Stimulated activated CD4-positive, alpha-beta T cell treated with anti-CD3 and anti-CD28 coated beads, Interleukin-12 subunit alpha, Interleukin-12 subunit beta, amount 100 ng/mL, for 48 hours (primary cell): Measurements from ENCODE around the gene GADD45B.
"Not testable (repeated sequence)": the region's sequence is repeated elsewhere in the genome, so short reads cannot be mapped to it uniquely, and the experiment has no call there.

ENCODE experiments used
- DNase-seq, 3 donors: peaks; one replicate each; pipeline ENCODE4 v3.0.0-alpha.2; 2020; ENCODE audit warnings: low read depth in 2 of 3, low spot score in 1 of 3

Gene GADD45B

GRCh38 chr19:2468596-2468995, 7.3 kb upstream of the GADD45B start:
- DNase-seq: no peak

GRCh38 chr19:2469102-2469914, 6.6 kb upstream of the GADD45B start:
- peak in 2 of 3 donors; percentile 30 to 47 for DNase-seq

- not testable (repeated sequence) for DNase-seq
These were observed 6.1 kb upstream of the GADD45B start for GRCh38 chr19:2469915-2470200.

DNA sequence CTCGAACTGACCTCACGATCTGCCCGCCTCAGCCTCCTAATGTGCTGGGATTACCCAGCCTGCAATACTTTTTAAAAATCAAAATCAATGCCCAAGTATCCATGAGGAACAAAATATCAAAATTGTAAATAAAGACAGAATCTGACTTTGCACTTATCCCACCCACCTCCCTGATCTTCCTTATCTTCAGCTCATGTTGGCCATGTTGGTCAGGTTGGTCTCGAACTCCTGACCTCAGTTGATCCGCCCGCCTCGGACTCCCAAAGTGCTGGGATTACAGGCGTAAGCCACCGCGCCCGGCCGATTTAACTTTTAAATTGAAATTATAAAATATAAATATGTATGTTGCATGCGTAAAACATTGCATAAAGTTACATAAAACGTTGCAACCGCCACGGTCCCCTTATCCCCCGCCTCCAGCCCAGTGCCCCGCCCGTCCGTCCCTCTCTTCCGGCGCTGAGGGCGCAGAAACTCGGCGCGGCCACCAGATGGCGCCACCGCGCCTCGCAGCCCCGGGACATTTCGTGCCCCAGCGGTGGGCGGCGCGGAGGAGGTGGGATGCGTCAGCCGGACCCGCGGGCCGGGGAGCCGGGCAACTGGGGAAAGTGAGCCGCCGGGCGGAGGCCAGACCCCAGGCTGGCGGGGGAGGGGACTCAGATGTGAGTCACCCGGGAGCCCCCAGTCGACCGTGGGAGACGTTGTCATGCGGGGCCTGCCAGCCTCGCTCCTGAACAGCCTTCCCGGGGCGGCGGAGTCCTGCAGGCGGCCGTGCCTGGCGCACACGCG, 1.5 kb upstream of the GADD45B start:
- DNase-seq: peak; percentile 81 to 89 (median 88)

DNA sequence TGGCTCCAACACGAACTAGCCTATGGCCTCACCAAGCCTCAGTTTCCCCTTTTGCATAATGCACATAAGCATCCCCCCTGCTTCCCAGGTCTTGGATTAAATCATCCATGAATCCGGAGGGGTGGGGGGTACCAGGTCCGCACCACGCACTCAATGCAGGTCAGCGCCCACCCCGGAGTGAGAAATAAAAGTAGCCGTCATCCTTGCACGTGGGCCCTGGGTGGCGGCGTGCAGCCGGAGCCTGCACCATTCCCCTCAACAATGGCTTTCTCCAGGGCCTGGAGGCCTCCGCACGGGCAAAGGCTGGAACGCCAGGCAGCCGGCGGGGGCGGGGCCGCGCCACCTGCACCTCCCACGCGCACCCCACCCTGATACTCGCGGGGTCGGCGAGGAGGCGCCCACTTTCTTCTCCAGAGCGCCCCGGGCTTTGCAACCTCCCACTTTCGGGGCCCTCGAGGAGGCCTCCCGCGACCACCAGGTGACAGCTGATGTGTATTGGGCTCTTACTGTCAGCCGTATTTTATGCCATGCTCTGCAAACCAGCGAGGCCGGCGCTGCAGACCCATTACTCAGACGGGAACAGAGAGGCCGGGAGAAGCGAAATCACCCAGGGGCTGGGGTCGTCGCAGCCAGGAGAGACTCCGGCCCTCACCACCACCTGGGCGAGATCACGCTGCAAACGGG, 767 bp upstream of the GADD45B start:
- DNase-seq: peak; percentile 69 to 76 (median 70)

DNA sequence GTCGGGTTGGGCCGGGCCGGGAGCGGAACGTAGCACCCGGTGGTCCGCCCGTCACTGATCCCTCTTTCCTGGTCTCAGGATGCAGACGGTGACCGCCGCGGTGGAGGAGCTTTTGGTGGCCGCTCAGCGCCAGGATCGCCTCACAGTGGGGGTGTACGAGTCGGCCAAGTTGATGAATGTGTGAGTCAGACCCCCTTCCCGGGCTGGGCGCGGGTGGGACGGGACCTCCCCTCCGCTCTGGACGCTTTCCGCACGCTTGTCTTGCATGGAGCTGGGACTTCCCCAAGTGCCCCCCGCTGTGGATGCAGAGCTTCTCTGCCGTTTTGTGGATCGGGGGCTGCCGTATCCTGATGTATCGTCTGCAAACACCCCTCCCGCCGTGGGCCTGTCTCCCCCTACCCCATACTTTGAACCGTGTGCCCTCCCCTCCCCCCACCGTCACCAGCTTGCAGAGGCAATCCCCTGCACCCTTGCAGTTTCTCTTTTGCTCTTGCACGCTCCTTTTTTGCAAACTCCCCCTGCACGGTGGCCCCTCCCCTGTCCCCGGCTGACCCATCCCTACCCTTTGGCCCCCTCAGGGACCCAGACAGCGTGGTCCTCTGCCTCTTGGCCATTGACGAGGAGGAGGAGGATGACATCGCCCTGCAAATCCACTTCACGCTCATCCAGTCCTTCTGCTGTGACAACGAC, 669 bp downstream of the GADD45B start:
- peak; percentile 54 to 65 (median 59) for DNase-seq

GRCh38 chr19:2477141-2477710, 1.3 kb downstream of the GADD45B start:
- DNase-seq: peak in 1 of 3 donors; percentile 27

GRCh38 chr19:2477732-2478191, 1.8 kb downstream of the GADD45B start:
- DNase-seq: no peak

GRCh38 chr19:2478278-2478755, 2.4 kb downstream of the GADD45B start:
- peak in 1 of 3 donors; percentile 44 for DNase-seq

- DNase-seq: peak in 2 of 3 donors; percentile 44 to 63
These were observed 3.0 kb downstream of the GADD45B start for GRCh38 chr19:2478756-2479555.

DNA sequence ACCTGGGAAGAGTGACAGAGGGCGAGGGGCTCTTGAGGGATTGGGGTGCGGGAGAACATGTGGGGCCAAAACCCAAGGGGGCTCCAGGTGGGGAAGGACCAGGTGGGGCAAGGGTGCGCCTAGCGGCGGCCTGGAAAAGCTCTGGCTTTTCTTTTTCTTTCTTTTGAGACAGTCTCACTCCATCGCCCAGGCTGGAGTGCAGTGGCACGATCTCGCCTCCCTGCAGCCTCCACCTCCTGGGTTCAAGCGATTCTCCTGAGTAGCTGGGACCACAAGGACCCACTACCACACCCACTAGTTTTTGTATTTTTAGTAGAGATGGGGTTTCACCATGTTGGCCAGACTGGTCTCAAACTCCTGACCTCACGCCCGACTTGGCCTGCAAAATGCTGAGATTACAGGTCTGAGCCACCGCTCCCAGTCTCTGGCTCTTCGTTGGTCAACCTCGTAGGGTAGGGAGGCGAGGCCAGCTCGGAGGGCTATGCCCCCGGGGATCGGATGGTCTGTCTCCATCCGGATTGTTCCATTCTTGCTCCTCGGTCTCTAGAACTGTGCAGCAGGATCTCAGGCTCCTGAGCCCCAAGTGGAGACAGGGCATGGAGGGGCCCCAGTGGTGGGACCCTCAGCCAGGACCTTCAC, 3.7 kb downstream of the GADD45B start:
- no peak for DNase-seq

DNA sequence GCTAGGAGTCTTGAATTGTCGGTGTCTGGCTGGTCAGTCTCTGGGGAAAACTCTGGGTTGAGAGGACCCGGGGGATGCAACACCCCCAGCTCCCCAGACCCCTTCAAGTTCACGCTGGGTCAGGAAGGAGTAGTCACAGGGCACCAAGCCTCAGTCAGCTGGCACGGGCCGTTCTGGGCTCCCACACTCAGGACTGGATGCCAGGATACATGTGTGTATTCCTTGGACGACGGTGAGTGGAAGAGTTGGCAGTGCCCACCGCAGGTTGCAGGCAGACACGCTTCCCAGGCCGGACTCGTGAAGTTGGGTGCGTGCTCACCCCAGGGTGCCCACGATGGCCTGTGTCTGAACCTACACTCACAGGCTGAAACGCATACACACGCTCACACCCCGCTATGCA, 5.5 kb downstream of the GADD45B start:
- no peak for DNase-seq

DNA sequence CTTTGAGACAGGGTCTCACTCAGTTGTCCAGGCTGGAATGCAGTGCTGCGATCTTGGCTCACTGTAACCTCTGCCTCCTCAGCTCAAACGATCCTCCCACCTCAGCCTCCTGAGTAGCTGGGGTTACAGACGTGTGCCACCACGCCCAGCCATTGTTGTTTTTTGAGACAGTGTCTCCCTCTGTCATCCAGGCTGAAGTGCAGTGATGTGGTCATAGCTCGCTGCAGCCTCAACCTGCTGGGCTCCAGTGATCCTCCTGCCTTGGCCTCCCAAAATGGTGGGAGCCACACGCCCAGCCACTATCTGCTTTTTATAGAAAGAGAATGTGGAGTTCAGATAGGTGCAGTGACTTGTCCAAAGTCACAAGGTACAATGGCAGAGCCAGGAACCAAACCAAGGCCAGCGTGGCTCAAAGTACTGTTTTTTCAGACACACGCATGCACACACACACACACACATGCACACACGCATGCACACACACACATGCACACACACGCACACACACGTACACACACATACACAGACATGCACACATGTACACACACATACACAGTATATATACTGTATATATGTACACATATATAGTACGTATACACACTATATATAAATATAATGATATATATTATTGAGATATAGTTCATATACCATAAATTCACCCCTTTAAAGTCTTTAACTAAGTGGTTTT, 6.6 kb downstream of the GADD45B start:
- no peak for DNase-seq

DNA sequence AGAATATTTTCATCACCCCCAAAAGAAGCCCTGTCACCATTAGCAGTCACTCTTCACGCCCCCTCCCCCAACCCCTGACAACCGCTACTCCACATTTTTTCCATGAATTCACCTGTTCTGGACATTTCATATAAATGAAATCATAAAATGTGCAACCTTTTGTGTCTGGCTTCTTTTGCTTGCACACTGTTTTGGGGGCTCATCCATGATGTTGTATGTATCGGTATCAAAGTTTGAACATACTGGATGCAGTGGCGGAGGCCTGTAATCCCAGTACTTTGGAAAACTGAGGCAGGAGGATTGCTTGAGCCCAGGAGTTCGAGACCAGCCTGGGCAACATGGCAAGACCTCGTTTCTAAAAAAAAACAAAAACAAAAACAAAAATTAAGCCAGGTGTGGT, 7.2 kb downstream of the GADD45B start:
- no peak for DNase-seq

DNA sequence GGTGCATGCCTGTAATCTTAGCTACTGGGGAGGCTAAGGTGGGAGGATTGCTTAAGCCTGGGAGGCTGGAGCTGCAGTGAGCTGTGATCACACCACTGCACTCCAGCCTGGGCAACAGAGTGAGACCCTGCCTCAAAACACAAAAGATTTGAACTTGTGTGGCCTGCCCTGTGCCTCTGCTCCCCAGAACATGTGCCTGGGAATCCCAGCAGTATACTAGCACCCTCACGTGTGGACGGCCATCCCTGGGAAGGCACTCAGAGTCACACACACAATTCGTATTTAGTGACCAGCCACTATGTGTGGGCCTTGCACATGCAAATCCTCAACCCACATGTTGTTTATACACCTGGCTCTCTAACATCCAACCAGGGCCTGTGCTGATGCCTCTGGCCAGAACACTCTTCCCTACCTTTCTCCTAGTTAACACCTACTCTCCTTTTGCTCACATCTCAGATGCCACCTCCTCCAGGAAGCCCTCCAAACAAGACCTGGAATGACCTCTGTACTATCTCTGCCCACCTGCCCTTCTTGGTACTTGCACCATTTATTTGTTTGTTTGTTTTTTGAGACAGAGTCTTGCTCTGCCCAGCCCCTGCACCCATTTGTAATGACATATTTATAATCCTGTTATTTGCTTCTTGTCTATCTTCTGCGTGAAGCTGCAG, 7.7 kb downstream of the GADD45B start:
- DNase-seq: no peak

DNA sequence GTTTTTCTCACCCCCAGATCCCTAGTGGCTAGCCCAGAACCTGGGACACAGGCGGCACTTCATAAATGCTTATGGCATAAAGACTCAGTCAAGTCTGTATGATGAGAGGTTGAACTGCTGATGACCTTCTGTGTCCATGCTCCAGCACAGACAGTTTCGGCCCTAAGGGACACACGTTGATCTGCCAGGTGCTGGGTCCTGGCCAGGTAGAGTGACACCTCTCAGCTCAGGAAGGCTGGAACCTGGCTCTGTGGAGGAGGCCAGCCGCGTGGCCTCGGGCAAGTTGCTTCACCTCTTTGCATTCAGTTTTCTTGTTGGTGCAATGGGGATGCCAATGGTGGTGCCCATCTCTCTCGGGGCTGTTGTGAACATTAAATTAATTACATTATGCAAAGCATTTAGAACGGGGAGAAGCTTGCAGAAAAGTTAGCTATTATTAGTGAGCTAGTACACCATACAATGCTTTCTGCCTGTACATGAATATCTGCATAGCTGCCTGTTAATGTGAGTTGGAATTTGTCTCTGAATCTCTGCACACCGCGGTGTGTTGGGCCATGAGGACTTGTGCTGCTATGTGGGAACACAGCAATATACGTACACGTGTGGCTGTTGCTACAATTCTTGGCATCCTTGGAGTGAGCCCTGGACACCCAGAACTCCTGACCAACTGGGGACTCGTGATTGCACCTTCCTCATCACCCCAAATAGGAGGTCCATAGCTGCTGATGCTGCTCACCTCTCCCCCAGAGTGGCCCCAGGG, 8.4 kb downstream of the GADD45B start:
- no peak for DNase-seq

DNA sequence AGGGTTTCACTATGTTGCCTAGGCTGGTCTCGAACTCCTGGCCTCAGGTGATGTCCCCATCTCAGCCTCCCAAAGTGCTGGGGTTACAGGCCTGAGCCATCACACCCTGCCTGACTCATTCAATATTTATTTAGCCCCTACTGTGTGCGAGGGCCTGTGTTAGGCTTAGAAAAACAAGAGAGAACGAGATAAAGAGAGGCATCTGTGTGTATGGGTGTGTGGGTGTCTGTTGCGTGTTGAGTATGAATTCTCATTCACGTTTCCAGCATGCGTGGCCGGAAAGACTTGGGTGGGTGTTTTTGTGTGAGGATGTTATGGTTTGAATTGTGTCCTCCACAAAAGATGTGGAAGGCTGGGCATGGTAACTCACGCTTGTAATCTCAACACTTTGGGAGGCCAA, 9.5 kb downstream of the GADD45B start:
- no peak for DNase-seq

DNA sequence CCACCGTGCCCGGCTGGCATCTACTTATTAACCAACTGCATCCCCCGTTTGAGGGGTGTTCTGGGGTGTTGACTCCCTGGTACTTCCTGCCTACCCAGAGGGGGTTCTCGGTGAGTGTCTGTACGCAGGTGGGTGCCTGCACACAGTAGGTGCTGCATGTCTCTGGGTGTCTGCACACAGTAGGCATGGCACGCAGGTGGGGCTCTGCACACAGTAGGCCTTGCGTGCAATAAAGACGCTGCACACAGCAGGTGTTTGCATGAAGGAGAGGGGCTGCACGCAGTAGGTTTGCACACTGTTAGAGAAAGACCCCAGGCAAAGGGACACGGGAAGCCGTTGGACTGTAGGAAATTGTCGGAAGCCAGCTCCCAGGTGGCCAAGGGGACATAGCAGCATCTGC, 11.2 kb downstream of the GADD45B start:
- DNase-seq: no peak
